Aortic smooth muscle cell (primary cell): ENCODE results near the gene IL37. TPM values are rescaled to one million over a fixed set of nuclear protein-coding genes. Genes with fewer than 3 reads are reported as not detected.

Source experiments
- total RNA-seq: library from RNA; depleted of rRNA; stranded (reverse); fragments of >200 nt; gene quantifications from 2 replicates; pipeline ENCODE4 v1.2.3, GENCODE V29; 2014

Gene IL37, protein sequence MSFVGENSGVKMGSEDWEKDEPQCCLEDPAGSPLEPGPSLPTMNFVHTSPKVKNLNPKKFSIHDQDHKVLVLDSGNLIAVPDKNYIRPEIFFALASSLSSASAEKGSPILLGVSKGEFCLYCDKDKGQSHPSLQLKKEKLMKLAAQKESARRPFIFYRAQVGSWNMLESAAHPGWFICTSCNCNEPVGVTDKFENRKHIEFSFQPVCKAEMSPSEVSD
- not detected in 2 replicates for total RNA-seq

DNA sequence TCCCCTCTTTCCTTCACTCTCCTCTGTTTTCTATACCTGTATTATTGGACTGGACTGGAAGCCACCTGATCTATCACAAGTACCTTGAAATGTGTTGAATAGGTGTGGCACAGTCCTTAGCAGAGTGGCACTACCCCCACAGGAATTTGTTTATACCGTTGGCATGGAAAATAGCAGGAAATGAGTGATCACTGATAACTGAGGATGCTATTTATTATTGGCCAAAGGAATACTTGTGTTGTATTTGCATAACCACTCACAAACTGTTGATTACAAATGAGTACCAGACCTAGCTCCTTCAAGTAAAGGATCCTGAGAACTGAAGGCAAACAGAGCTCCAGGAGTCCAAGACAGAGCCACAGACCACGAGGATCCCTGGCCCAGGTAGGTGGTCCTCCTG, at the start of gene IL37:
Gene IL37 (plus strand): TSS at position 301 of the 400 bp plus-strand sequence. CDS start 1,848 bp downstream, outside the sequence.

Other genes starting within 250 kb of the IL37 start
- not detected in 2 replicates for gene NT5DC4, start 190.1 kb upstream of the IL37 start, total RNA-seq
- 5.4 and 9.1 TPM in 2 replicates for gene CKAP2L, start 146.6 kb upstream of the IL37 start, total RNA-seq
- gene IL1A, start 126.7 kb upstream of the IL37 start, total RNA-seq: 0.13 and 0.19 TPM in 2 replicates
- 0.50 and 0.53 TPM in 2 replicates for gene IL1B, start 74.4 kb upstream of the IL37 start, total RNA-seq
- not detected in 2 replicates for gene IL36G, start 66.8 kb downstream of the IL37 start, total RNA-seq
- not detected in 2 replicates for gene IL36A, start 94.3 kb downstream of the IL37 start, total RNA-seq
- not detected in 2 replicates for gene IL36B, start 141.7 kb downstream of the IL37 start, total RNA-seq
- gene IL36RN, start 148.0 kb downstream of the IL37 start, total RNA-seq: not detected in 2 replicates
- gene IL1F10, start 156.8 kb downstream of the IL37 start, total RNA-seq: not detected in 2 replicates
- gene IL1RN, start 216.4 kb downstream of the IL37 start, total RNA-seq: not detected in 2 replicates